ENCODE results near the gene CRABP2. TPM values are rescaled to one million over a fixed set of nuclear protein-coding genes. Genes with fewer than 3 reads are reported as not detected.
A peak's percentile ranks its signal among the peaks of the same experiment; 100 is the strongest.

The CRABP2 gene
- total and polyA plus RNA-seq, 2 of the 4 experiments (the other 2 are of a cell fraction), result 6.3 to 15.7 TPM

GRCh38 chr1:156668801-156669637, 36.4 kb downstream of the CRABP2 start:
- no peak overlapping the region for H2BK15ac ChIP-seq (ENCODE audit: low read depth, low read length)
- H2BK120ac ChIP-seq (ENCODE audit: low read depth, low read length), result no peak overlapping the region
- 74% methylated on average over 6 of the region's 17 CpGs; no CpG with 5 or more reads in 1 of the 2 experiments for WGBS, 2 experiments (ENCODE audit: extremely low coverage in 2 of 2, insufficient read length in 1 of 2)
- in situ Hi-C loops (cut with MboI; ENCODE audit: low sequenced_read_pairs), result no loop called here
- no peak overlapping the region for H3K27ac ChIP-seq (ENCODE audit: insufficient read depth, low read length)
- H3K18ac ChIP-seq (ENCODE audit: low read depth, low read length), result no peak overlapping the region
- H3K27me3 ChIP-seq (ENCODE audit: control insufficient read depth, insufficient read depth, low read length), result no peaks in the 10 kb centered on the region
- no peak overlapping the region for H3K56ac ChIP-seq (ENCODE audit: extremely low read depth, insufficient read depth, low read length)
- H3K4me2 ChIP-seq (ENCODE audit: low read depth, low read length), result no peak overlapping the region
- H3K9me3 ChIP-seq (ENCODE audit: control insufficient read depth, insufficient read depth, low read length), result no peaks in the 10 kb centered on the region
- H4K8ac ChIP-seq (ENCODE audit: low read depth in 2 of 2, low read length in 2 of 2), result no peak overlapping the region; a peak in 1 of 4 replicates
- H3K9me1 ChIP-seq (ENCODE audit: insufficient read depth, low read length), result peaks cover 22% of the 10 kb centered on the region
- H2BK20ac ChIP-seq (ENCODE audit: low read depth, low read length), result no peak overlapping the region
- intact Hi-C loops (cut with micrococcal nuclease), result no loop called here
- ChIA-PET CTCF (no interaction called here), POLR2A (ENCODE audit: unreplicated experiment) (no interaction called here)
- H2AK5ac ChIP-seq (ENCODE audit: low read depth, low read length), result peak overlapping the region; percentile 30; the same call in 1 of the 2 replicates
- H4K91ac ChIP-seq (ENCODE audit: insufficient read depth, low read depth, low read length), result peak overlapping the region; percentile 58; the same call in 1 of the 2 replicates
- DNase-seq (no peak), ATAC-seq (ENCODE audit: low read depth) (no peak)
- BruUV-seq (replicated peaks), result TSS peak; percentile 69
- H2AK9ac ChIP-seq (replicated peaks; ENCODE audit: low read depth, low read length, poor library complexity), result no peak overlapping the region
- no peak overlapping the region for H4K5ac ChIP-seq (ENCODE audit: low read depth, low read length)
- dilution Hi-C loops (cut with HindIII; ENCODE audit: low sequenced_read_pairs, unreplicated experiment), result no loop called here
- peak overlapping the region; percentile 53 for H2AFZ ChIP-seq (replicated peaks; ENCODE audit: low read length, poor library complexity)
- peaks cover 1 to 45% of the 10 kb centered on the region in 2 experiments; a peak in 2 of 4 replicates for H3K79me1 ChIP-seq (ENCODE audit: low read depth in 1 of 2, low read length in 2 of 2)
- H3K4me1 ChIP-seq (ENCODE audit: control insufficient read depth, insufficient read depth, low read length), result peaks cover 36% of the 10 kb centered on the region
- H3K36me3 ChIP-seq (ENCODE audit: control insufficient read depth, insufficient read depth, low read length), result peaks cover 10% of the 10 kb centered on the region
- H2BK5ac ChIP-seq (ENCODE audit: low read depth, low read length, poor library complexity, severe bottlenecking), result no peak overlapping the region
- H3K23ac ChIP-seq (ENCODE audit: low read depth, low read length), result no peak overlapping the region
- peaks cover 7% of the 10 kb centered on the region for H4K20me1 ChIP-seq (ENCODE audit: insufficient read depth, low read length)
- no peak overlapping the region; the same call in 1 of the 2 replicates for H3K14ac ChIP-seq (replicated peaks; ENCODE audit: low read depth, low read length)
- H3K4ac ChIP-seq (ENCODE audit: low read depth, low read length), result peak overlapping the region; percentile 9; the same call in 1 of the 2 replicates
- H3K9ac ChIP-seq (ENCODE audit: low read depth, low read length), result no peak overlapping the region
- no peak overlapping the region for H3K4me3 ChIP-seq (ENCODE audit: insufficient read depth, low read depth, low read length)
- no peak for TF ChIP-seq ELK1 (IDR thresholded peaks at IDR 0.05; ENCODE audit: borderline replicate concordance, low read depth, low read length)
- no peak for TF ChIP-seq USF2 (IDR thresholded peaks at IDR 0.05; ENCODE audit: low read depth, low read length)
- TF ChIP-seq CHD1 (IDR thresholded peaks at IDR 0.05; ENCODE audit: low read depth, low read length), result no peak
- no peak for TF ChIP-seq MAZ (IDR thresholded peaks at IDR 0.05; ENCODE audit: borderline replicate concordance, low read depth, low read length)
